CD4-positive, CD25-positive, alpha-beta regulatory T cell (primary cell): ENCODE results near the gene TFPI. TPM values are rescaled to one million over a fixed set of nuclear protein-coding genes. Genes with fewer than 3 reads are reported as not detected.
A peak's percentile ranks its signal among the peaks of the same experiment; 100 is the strongest.

Experiments used
- ATAC-seq, 2 donors: fragments of 150-1000 bp; cut with Tn5 transposase; one replicate each; pipeline ENCODE4 v1.10.0; 2021; ENCODE audit warnings: low read depth in 2 of 2, moderate number of reproducible peaks in 2 of 2, moderate library complexity in 1 of 2
- DNase-seq, 3 donors: peaks; one replicate each; pipeline versions ENCODE4 v3.0.0 to v3.0.0-alpha.2; 2012 to 2022; ENCODE audit warnings: mixed read lengths in 1 of 3
- H3K27ac ChIP-seq: one replicate; pipeline ENCODE4 v1.7.0; 2013; ENCODE audit warnings: mild to moderate bottlenecking, low read length; ENCODE audit not compliant: insufficient read depth, poor library complexity, severe bottlenecking
- H3K27me3 ChIP-seq: one replicate; pipeline ENCODE4 v1.7.0; 2013; ENCODE audit warnings: low read length; ENCODE audit not compliant: control insufficient read depth, insufficient read depth
- H3K36me3 ChIP-seq: one replicate; pipeline ENCODE4 v1.7.0; 2013; ENCODE audit warnings: mild to moderate bottlenecking, low read length, moderate library complexity; ENCODE audit not compliant: control insufficient read depth, insufficient read depth
- H3K4me1 ChIP-seq: 2 replicates; pipeline ENCODE4 v1.7.0; 2013; ENCODE audit warnings: mild to moderate bottlenecking, low read length; ENCODE audit not compliant: insufficient read depth, control insufficient read depth, poor library complexity, severe bottlenecking
- H3K4me3 ChIP-seq: one replicate; pipeline ENCODE4 v1.7.0; 2013; ENCODE audit warnings: low read depth, mild to moderate bottlenecking, low read length, moderate library complexity
- H3K9me3 ChIP-seq, 2 experiments: 1 replicate in 1 of 2; 2 replicates in 1 of 2; pipeline ENCODE4 v1.7.0; 2013; ENCODE audit warnings: low read length in 2 of 2, mild to moderate bottlenecking in 1 of 2, moderate library complexity in 1 of 2; ENCODE audit not compliant: control insufficient read depth in 2 of 2
- H3K27ac Mint-ChIP-seq, 3 donors: one replicate each; pipeline ENCODE4 v1.8.0; 2020 to 2022; ENCODE audit warnings: mild to moderate bottlenecking in 3 of 3, mixed read lengths in 3 of 3, moderate library complexity in 2 of 3
- H3K27me3 Mint-ChIP-seq: one replicate; pipeline ENCODE4 v1.8.0; 2022; ENCODE audit warnings: mild to moderate bottlenecking, mixed read lengths
- H3K36me3 Mint-ChIP-seq: one replicate; pipeline ENCODE4 v1.8.0; 2020; ENCODE audit warnings: mixed read lengths
- H3K4me1 Mint-ChIP-seq, 4 donors: one replicate each; pipeline ENCODE4 v1.8.0; 2020 to 2022; ENCODE audit warnings: mixed read lengths in 4 of 4, mild to moderate bottlenecking in 1 of 4
- H3K4me3 Mint-ChIP-seq, 4 donors: one replicate each; pipeline ENCODE4 v1.8.0; 2020 to 2022; ENCODE audit warnings: mild to moderate bottlenecking in 4 of 4, mixed read lengths in 4 of 4, moderate library complexity in 3 of 4
- H3K9me3 Mint-ChIP-seq, 7 donors: one replicate each; pipeline ENCODE4 v1.8.0; 2020 to 2022; ENCODE audit warnings: mixed read lengths in 7 of 7, mild to moderate bottlenecking in 3 of 7, moderate library complexity in 2 of 7
- polyA plus RNA-seq, 4 donors: library from polyadenylated mRNA; unstranded; fragments of 300-500 nt; fragmentation: Illumina TruSeq; gene quantifications; one replicate each; pipeline ENCODE4 v1.2.3, GENCODE V29; 2021
- total RNA-seq: library from RNA; stranded (reverse); gene quantifications from one replicate; pipeline ENCODE4 v1.2.3, GENCODE V29; 2022

The TFPI gene
- 1.3 TPM for total RNA-seq
- not detected for polyA plus RNA-seq

- DNase-seq (no peak), ATAC-seq (no peak)
- Mint-ChIP-seq H3K4me1 (peaks cover 0 to 4% (median 0%) of the 10 kb centered on the region in 4 donors), H3K27ac (no peak within 1 kb of the TSS), H3K4me3 (peak within 1 kb of the TSS in 1 of 4 donors; percentile 11), H3K36me3 (no peaks in the 10 kb centered on the region), H3K9me3 (peaks cover 0 to 2% (median 0%) of the 10 kb centered on the region in 7 donors), H3K27me3 (no peaks in the 10 kb centered on the region)
- H3K4me3 ChIP-seq: no peak within 1 kb of the TSS
- no peaks in the 10 kb centered on the region for H3K9me3 ChIP-seq
- H3K36me3 ChIP-seq: no peaks in the 10 kb centered on the region
- H3K27ac ChIP-seq: no peak within 1 kb of the TSS
- no peaks in the 10 kb centered on the region for H3K27me3 ChIP-seq
- H3K4me1 ChIP-seq: no peaks in the 10 kb centered on the region
Measured at GRCh38 chr2:187554011-187554703, at the start of gene TFPI. TFPI (minus strand) TSS chr2:187554435; CDS start chr2:187503768, 50,667 bp downstream.

- Histone ChIP-seq H3K27me3 (no peaks in the 10 kb centered on the region), H3K4me3 (no peak overlapping the region), H3K27ac (no peak overlapping the region), H3K9me3 (no peaks in the 10 kb centered on the region), H3K4me1 (no peaks in the 10 kb centered on the region), H3K36me3 (no peaks in the 10 kb centered on the region)
- Mint-ChIP-seq H3K27ac (no peak overlapping the region), H3K36me3 (no peaks in the 10 kb centered on the region), H3K4me1 (no peaks in the 10 kb centered on the region), H3K27me3 (no peaks in the 10 kb centered on the region), H3K9me3 (peaks cover 0 to 4% (median 0%) of the 10 kb centered on the region in 7 donors), H3K4me3 (no peak overlapping the region)
- no peak for ATAC-seq
- DNase-seq: no peak
Measured at GRCh38 chr2:187594801-187595200, 40.6 kb upstream of the TFPI start.

GRCh38 chr2:187593697-187594096 is 39.5 kb upstream of the TFPI start:
- H3K27me3 Mint-ChIP-seq: no peaks in the 10 kb centered on the region
- H3K9me3 Mint-ChIP-seq: peaks cover 0 to 4% (median 0%) of the 10 kb centered on the region in 7 donors
- DNase-seq: no peak
- no peak overlapping the region for H3K4me3 ChIP-seq
- no peaks in the 10 kb centered on the region for H3K4me1 ChIP-seq
- no peaks in the 10 kb centered on the region for H3K4me1 Mint-ChIP-seq
- H3K27me3 ChIP-seq: no peaks in the 10 kb centered on the region
- H3K36me3 Mint-ChIP-seq: no peaks in the 10 kb centered on the region
- ATAC-seq: no peak
- no peak overlapping the region for H3K4me3 Mint-ChIP-seq
- H3K9me3 ChIP-seq: no peaks in the 10 kb centered on the region
- no peaks in the 10 kb centered on the region for H3K36me3 ChIP-seq
- no peak overlapping the region for H3K27ac Mint-ChIP-seq
- H3K27ac ChIP-seq: no peak overlapping the region

- Histone ChIP-seq H3K9me3 (no peaks in the 10 kb centered on the region), H3K36me3 (no peaks in the 10 kb centered on the region), H3K4me1 (no peaks in the 10 kb centered on the region), H3K27ac (no peak overlapping the region), H3K27me3 (no peaks in the 10 kb centered on the region), H3K4me3 (no peak overlapping the region)
- no peaks in the 10 kb centered on the region for H3K27me3 Mint-ChIP-seq
- H3K9me3 Mint-ChIP-seq: peaks cover 0 to 4% (median 1%) of the 10 kb centered on the region in 7 donors
- ATAC-seq (no peak), DNase-seq (no peak)
- H3K36me3 Mint-ChIP-seq: no peaks in the 10 kb centered on the region
- no peak overlapping the region for H3K27ac Mint-ChIP-seq
- no peak overlapping the region for H3K4me3 Mint-ChIP-seq
- no peaks in the 10 kb centered on the region for H3K4me1 Mint-ChIP-seq
Measured at GRCh38 chr2:187593098-187593497, 38.9 kb upstream of the TFPI start.

GRCh38 chr2:187590175-187590574 is 35.9 kb upstream of the TFPI start:
- H3K9me3 ChIP-seq: no peaks in the 10 kb centered on the region
- no peak overlapping the region for H3K27ac Mint-ChIP-seq
- no peak for ATAC-seq
- no peak for DNase-seq
- no peak overlapping the region for H3K4me3 Mint-ChIP-seq
- H3K4me1 Mint-ChIP-seq: peaks cover 0 to 5% (median 1%) of the 10 kb centered on the region in 4 donors
- H3K36me3 Mint-ChIP-seq: no peaks in the 10 kb centered on the region
- no peak overlapping the region for H3K27ac ChIP-seq
- peaks cover 0 to 9% (median 3%) of the 10 kb centered on the region in 7 donors for H3K9me3 Mint-ChIP-seq
- no peaks in the 10 kb centered on the region for H3K36me3 ChIP-seq
- no peaks in the 10 kb centered on the region for H3K4me1 ChIP-seq
- no peak overlapping the region for H3K4me3 ChIP-seq
- no peaks in the 10 kb centered on the region for H3K27me3 ChIP-seq
- H3K27me3 Mint-ChIP-seq: no peaks in the 10 kb centered on the region

GRCh38 chr2:187586011-187586641 is 31.9 kb upstream of the TFPI start:
- H3K4me3 Mint-ChIP-seq: no peak overlapping the region
- H3K9me3 Mint-ChIP-seq: peaks cover 0 to 5% (median 1%) of the 10 kb centered on the region in 7 donors
- H3K4me1 Mint-ChIP-seq: peaks cover 0 to 5% (median 1%) of the 10 kb centered on the region in 4 donors
- no peak overlapping the region for H3K4me3 ChIP-seq
- no peak overlapping the region for H3K27ac ChIP-seq
- H3K36me3 Mint-ChIP-seq: no peaks in the 10 kb centered on the region
- H3K27me3 ChIP-seq: no peaks in the 10 kb centered on the region
- no peaks in the 10 kb centered on the region for H3K36me3 ChIP-seq
- ATAC-seq (no peak), DNase-seq (peak in 1 of 3 donors; percentile 27)
- H3K27me3 Mint-ChIP-seq: no peaks in the 10 kb centered on the region
- no peak overlapping the region for H3K27ac Mint-ChIP-seq
- no peaks in the 10 kb centered on the region for H3K4me1 ChIP-seq
- H3K9me3 ChIP-seq: no peaks in the 10 kb centered on the region

GRCh38 chr2:187581125-187581896 is 27.1 kb upstream of the TFPI start:
- H3K4me3 ChIP-seq: no peak overlapping the region
- Mint-ChIP-seq H3K36me3 (no peaks in the 10 kb centered on the region), H3K9me3 (peaks cover 0 to 2% (median 0%) of the 10 kb centered on the region in 7 donors)

More at GRCh38 chr2:187581125-187581896, 27.1 kb upstream of the TFPI start:
- Mint-ChIP-seq H3K4me1 (peaks cover 0 to 2% (median under 1%) of the 10 kb centered on the region in 4 donors), H3K4me3 (no peak overlapping the region), H3K27ac (no peak overlapping the region), H3K27me3 (no peaks in the 10 kb centered on the region)
- Histone ChIP-seq H3K36me3 (no peaks in the 10 kb centered on the region), H3K27ac (no peak overlapping the region), H3K9me3 (no peaks in the 10 kb centered on the region), H3K4me1 (no peaks in the 10 kb centered on the region), H3K27me3 (no peaks in the 10 kb centered on the region)
- DNase-seq (peak in 2 of 3 donors; percentile 1 to 42), ATAC-seq (no peak)
